GM12873 (cell line): Measurements from ENCODE around the gene ULK4.

Experiments
- TF ChIP-seq, protein P1 (sequence below): IDR thresholded peaks from 2 replicates; pipeline ENCODE4 v1.5.1; 2012; ENCODE audit warnings: low read depth, mild to moderate bottlenecking, moderate library complexity, low read length, control low read depth; ENCODE audit not compliant: insufficient read depth; ENCODE audit errors: missing control alignments

The ULK4 gene

DNA sequence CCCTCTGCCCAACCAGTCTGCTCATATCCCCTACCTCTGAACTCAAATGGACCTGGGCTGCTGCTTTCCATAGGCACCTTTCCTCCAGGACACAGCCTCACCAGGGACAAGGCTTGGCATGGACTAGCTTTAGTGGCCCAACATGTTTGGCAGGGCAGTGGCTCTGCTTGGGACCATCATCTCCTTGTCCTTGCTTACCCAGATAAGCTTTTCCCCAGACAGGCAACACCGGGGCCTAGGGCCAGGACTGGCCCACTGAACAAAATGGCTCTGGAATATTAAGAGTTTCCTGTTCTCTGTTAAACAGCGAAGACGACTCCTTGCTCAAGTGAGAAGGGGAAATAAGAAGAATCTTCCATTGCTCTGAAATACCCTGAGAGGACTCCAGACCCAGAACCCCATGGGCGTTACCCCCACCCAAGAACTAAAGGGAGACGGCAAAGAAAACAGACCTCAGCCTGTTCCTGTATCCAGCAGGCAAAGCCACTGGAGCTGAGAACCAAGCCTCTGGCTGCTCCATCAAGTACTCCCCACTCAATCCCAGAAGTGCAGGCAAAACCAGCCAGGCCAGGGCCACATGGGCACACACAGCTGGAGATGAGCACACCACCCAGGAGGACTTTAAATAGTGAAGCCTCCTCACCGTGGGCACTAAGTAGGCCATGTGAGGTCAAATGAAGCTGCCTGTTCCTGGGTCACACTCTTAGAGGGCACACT is 717.1 kb downstream of the ULK4 start:
- TF ChIP-seq, protein P1, sequence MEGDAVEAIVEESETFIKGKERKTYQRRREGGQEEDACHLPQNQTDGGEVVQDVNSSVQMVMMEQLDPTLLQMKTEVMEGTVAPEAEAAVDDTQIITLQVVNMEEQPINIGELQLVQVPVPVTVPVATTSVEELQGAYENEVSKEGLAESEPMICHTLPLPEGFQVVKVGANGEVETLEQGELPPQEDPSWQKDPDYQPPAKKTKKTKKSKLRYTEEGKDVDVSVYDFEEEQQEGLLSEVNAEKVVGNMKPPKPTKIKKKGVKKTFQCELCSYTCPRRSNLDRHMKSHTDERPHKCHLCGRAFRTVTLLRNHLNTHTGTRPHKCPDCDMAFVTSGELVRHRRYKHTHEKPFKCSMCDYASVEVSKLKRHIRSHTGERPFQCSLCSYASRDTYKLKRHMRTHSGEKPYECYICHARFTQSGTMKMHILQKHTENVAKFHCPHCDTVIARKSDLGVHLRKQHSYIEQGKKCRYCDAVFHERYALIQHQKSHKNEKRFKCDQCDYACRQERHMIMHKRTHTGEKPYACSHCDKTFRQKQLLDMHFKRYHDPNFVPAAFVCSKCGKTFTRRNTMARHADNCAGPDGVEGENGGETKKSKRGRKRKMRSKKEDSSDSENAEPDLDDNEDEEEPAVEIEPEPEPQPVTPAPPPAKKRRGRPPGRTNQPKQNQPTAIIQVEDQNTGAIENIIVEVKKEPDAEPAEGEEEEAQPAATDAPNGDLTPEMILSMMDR: no peak

DNA sequence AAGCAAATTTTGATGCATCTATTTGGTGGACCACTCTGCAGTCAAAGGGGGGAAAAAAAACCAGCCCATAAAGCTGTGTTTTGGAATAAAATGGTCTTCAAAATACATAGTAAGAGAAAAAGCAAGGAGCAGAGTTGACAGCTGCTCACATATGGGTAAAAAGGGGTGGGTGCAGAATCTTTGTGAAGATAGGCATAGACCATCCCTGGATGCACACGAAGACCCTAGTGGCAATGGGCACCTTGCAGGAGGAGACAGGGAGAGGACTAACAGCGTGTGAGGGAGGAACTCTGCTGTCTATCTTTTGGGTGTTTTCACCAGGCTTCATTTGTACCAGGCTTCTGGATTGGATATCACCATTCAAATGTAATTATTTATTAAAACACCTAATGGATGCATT is 718.7 kb downstream of the ULK4 start:
- TF ChIP-seq, protein P1: no peak

DNA sequence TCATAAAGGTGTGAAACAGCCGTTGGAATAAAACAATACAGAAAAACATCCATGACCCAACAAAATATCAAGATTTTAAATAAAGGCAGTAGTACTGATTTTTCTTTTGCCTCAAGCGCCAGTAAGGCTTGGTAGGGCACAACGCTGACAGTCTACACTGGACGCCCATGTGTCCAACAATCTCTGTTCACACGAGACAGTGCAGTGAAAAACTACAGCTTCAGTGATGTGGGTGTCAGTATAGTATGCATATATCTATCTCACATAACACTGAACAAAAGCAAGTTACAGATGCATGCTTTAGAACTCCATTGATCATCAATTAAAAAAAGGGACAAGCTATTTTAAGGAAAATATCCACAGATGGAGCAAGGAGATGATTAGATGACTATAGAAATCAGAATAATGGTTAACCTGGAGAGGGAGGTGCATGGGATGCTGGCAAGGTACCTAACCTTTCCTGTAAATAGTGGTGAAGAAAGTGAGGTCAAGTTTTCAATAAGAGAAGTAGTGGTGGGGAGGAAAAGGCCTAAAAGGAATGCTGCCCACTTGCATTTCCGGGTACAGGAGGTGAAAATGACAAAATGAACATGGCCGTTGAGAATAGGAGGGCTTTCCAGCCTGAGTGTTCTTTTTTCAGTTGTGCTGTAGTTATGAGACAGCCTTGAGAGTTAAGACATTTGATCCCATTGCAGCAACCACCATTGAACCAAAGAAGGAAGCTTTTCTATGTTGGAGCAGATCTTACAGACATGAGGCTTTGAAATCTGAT is 719.9 kb downstream of the ULK4 start:
- TF ChIP-seq, protein P1: no peak

DNA sequence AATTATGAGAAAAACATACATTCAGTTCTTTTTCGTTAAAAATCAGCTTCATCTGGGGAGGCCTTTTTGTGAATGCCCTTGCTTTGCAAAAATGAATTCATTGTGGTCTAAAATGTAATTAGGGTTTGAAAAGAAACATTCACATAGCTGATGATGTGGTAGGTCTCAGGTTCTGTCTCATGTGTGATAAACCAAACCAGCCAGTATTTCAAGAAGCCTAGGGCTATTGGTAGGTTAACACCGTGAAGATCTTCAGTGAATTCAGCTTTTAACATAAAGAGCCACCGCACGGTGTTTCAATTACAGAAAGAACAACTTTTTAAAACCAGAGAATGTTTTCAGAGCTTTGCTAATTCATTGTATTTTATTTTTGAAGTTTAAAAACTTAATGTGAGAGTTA is 720.7 kb downstream of the ULK4 start:
- TF ChIP-seq, protein P1: no peak

DNA sequence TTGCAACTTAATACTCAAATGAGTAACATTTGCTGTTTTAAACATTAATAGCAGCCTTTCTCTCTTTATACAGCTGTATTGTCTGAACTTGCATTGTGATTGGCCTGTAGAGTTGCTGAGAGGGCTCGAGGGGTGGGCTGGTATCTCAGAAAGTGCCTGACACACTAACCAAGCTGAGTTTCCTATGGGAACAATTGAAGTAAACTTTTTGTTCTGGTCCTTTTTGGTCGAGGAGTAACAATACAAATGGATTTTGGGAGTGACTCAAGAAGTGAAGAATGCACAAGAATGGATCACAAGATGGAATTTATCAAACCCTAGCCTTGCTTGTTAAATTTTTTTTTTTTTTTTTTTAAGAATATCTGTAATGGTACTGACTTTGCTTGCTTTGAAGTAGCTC is 722.3 kb downstream of the ULK4 start:
- TF ChIP-seq, protein P1: no peak

DNA sequence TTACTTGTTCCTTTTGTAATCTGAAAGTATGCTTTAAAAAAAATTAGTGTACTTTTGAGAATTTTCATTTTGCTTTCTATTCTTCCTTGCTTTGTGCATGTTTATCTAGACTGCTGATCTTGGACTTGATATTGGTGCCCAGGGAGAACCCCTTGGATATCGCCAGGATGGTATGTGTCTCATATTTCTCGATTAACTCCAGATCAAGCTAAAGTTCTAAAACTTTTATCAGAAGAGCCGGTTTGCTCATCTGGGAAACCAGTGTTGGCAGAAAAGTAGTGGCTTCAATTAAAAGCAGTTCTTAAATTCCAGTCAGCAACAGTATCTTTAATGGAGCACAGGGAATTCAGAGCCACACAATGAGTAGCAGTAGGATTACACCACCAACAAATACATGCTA is 724.0 kb downstream of the ULK4 start:
- TF ChIP-seq, protein P1: no peak

DNA sequence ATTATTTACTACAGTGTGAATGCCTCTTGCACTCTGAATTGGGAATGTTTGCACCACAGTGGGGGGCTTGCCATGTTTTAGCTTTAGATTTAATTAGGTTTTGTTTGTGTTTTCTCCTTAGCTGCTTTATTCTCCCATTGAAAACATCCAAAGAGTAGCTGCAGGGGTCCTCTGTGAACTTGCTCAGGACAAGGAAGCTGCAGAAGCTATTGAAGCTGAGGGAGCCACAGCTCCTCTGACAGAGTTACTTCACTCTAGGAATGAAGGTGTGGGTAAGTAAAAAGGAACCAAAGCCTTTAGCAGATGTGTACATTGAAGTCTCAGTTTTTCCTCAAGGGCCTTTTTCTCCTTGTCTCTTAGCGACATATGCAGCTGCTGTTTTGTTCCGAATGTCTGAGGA is 725.7 kb downstream of the ULK4 start:
- TF ChIP-seq, protein P1: no peak
